Memory B cell (primary cell): Measurements from ENCODE around the gene ADCY6.

Experiments
- ATAC-seq: fragments of 150-1000 bp; cut with Tn5 transposase; 2 replicates; pipeline ENCODE4 v1.10.0; 2021; ENCODE audit warnings: low read depth, mild to moderate bottlenecking, moderate library complexity
- DNase-seq, 2 donors: peaks; one replicate each; pipeline ENCODE4 v3.0.0; 2022; ENCODE audit warnings: low spot score in 2 of 2
- H3K27ac Mint-ChIP-seq: one replicate; pipeline ENCODE4 v1.8.0; 2022; ENCODE audit warnings: mild to moderate bottlenecking, moderate library complexity, mixed read lengths
- H3K27me3 Mint-ChIP-seq: one replicate; pipeline ENCODE4 v1.8.0; 2022; ENCODE audit warnings: mixed read lengths
- H3K36me3 Mint-ChIP-seq: one replicate; pipeline ENCODE4 v1.8.0; 2022; ENCODE audit warnings: mild to moderate bottlenecking, mixed read lengths
- H3K4me1 Mint-ChIP-seq: one replicate; pipeline ENCODE4 v1.8.0; 2022; ENCODE audit warnings: mixed read lengths
- H3K4me3 Mint-ChIP-seq: one replicate; pipeline ENCODE4 v1.8.0; 2022; ENCODE audit warnings: mild to moderate bottlenecking, moderate library complexity, mixed read lengths
- H3K9me3 Mint-ChIP-seq: one replicate; pipeline ENCODE4 v1.8.0; 2022; ENCODE audit warnings: mixed read lengths

The ADCY6 gene

DNA sequence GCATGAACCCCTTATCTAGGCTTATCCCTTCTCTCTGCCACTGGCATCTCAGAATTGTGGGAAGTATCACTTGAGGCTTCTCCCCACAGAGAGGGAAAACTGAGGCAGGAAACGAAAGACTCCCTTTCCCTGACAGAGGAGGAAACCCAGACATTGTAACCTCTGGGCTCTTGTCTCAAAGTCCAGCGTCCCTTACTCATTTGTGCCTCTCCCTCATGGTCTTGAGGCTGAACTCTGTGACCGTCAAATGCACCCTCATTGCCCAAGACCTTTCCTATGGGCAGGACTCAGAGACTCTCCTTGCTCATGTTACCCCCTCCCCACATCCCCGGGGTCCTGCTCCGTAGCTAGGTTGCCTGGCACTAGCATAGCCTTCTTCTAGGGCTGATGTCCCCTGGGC, 33.2 kb upstream of the ADCY6 start:
- H3K36me3 Mint-ChIP-seq: no peaks in the 10 kb centered on the region
- peaks cover 17% of the 10 kb centered on the region for H3K4me1 Mint-ChIP-seq
- H3K27ac Mint-ChIP-seq: no peak overlapping the region

DNA sequence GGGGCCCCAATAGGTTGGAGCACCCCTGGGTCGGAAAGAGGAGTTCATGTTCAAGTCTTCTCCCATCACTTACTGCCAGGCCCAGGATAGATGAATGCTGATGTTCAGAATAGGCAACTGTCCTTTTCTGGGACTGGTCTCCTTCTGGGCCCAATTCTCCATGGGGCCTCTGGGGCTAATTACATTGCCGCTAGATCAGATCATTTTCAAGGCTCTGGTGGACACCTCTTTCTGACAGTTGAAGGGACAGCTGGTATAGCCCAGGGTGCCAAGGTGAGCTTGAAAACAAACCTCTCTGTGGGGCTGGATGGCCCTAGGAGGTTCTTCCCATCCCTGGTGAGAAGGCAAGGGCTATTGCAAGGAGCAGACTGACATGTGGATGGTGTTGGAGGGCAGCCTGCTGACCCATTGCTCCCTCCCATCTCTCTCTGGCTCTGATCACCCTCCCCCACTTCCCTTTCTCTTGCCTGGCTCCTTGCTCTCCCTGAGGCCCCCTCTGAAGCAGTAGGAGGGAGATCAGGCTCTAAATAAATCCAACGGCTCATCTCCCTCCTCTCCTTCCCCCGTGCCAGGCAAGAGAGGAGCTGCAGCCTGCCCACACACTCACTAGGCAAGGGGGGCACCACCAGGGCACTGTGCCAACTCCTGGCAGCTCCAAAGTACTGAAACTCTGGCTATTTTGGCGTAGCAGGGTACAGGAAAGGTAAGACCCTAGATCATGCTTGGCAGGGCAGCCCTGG, 31.3 kb upstream of the ADCY6 start:
- H3K27me3 Mint-ChIP-seq: peaks cover 10% of the 10 kb centered on the region
- ATAC-seq (no peak), DNase-seq (no peak)
- H3K9me3 Mint-ChIP-seq: no peaks in the 10 kb centered on the region
- no peaks in the 10 kb centered on the region for H3K36me3 Mint-ChIP-seq
- H3K4me3 Mint-ChIP-seq: peak overlapping the region; percentile 62
- H3K4me1 Mint-ChIP-seq: peaks cover 26% of the 10 kb centered on the region
- no peak overlapping the region for H3K27ac Mint-ChIP-seq

More for the DNA sequence above, 33.2 kb upstream of the ADCY6 start:
- Mint-ChIP-seq H3K4me3 (no peak overlapping the region), H3K9me3 (no peaks in the 10 kb centered on the region), H3K27me3 (peaks cover 2% of the 10 kb centered on the region)
- DNase-seq: no peak
- no peak for ATAC-seq

GRCh38 chr12:48818831-48819590, 30.1 kb upstream of the ADCY6 start:
- Mint-ChIP-seq H3K27ac (no peak overlapping the region), H3K4me1 (peaks cover 26% of the 10 kb centered on the region), H3K9me3 (no peaks in the 10 kb centered on the region), H3K27me3 (peaks cover 12% of the 10 kb centered on the region), H3K36me3 (no peaks in the 10 kb centered on the region), H3K4me3 (peak overlapping the region; percentile 91)
- ATAC-seq: no peak
- no peak for DNase-seq

DNA sequence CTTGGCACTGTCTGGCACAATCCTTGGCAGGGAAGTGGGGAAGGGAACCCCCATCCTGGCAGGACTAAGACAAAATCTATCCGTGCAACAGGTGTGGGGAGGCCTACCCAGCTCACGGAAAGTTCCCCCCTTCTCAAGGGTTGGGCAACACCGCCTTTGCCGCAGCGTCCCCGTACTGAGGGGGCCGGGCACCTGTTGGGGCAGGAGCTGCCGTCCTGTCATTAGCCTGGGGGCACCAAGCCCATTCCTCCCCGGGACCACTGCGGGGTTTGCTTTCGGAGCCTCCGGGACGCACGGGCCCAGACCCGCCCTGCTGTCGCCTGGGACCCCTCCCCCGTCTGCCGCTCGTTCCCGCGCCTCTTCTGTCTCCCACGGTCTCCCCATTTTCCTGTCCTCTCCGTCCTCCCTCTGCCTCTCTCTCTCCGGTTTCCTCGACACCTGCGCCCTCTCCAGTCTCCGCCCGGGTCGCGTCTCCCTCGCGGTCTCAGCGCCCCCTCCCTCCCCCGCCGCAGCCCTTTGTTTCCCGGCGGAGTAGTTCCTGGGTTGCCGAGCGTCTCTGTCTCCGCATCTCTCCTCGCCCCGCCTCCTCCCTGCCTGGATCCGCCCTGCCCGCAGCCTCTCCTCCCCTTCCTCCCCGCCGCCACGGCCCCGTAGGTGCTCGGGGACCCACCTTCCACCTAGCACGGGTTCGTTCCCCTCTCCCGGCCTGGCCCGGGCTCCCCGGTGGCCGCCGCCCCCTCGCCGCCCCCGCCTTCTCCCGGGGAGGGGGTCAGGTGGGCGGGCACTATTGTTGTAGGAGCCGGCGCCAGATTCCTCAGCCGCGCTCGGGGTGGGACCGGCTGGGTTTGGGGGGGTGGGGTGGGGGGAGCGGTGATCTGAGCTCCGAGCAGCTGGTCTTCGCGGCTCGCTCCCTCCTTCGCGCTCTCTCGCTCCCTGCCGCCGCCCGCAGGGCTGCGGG, 29.3 kb upstream of the ADCY6 start, which contains the start of gene CACNB3:
Gene CACNB3, plus strand, starts transcription at position 624 of the 958 bp plus-strand sequence. CDS start 434 bp downstream, outside the sequence.
- peaks cover 30% of the 10 kb centered on the region for H3K4me1 Mint-ChIP-seq

DNA sequence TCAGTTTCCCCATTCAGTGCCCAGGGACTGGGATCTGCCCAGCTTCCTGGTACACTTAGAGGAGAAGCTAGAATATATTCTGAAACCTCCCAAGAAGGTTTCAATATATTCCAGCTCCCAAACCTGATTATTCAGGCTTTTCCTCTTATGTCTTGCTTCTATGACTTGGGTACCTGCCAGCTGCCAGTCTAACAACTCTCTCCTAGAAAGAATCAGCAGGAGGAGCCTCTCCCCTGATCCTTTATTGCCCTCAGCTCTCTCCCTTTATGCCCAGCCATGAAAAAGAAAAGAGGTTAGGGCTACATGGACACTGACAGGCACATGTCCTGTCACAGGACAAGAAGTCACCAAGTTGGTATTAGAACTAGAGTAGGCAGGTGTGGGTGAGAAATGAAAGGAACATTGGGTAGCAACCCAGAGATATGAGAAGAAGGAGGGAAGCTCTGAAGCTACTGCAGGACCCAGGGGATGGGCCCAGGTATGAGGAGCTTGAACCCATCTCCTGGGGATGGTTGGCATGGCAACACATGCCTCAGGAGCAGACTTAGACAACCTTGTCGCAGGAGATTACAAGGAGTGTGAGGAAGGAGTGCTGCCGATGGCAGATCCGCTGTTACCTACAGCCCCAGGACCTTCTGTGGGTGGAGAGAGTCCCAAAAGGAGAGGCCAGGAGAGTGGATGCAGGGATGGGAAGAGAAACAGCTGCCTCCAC, 27.4 kb upstream of the ADCY6 start:
- Mint-ChIP-seq H3K36me3 (no peaks in the 10 kb centered on the region), H3K4me3 (peak overlapping the region; percentile 63), H3K27ac (no peak overlapping the region), H3K4me1 (peaks cover 30% of the 10 kb centered on the region), H3K27me3 (peaks cover 12% of the 10 kb centered on the region), H3K9me3 (no peaks in the 10 kb centered on the region)
- DNase-seq (no peak), ATAC-seq (no peak)

More for the DNA sequence above, 29.3 kb upstream of the ADCY6 start, which contains the start of gene CACNB3:
- peaks cover 12% of the 10 kb centered on the region for H3K27me3 Mint-ChIP-seq
- peak within 1 kb of the TSS; percentile 91 for H3K4me3 Mint-ChIP-seq
- no peaks in the 10 kb centered on the region for H3K36me3 Mint-ChIP-seq
- DNase-seq (peak; percentile 38 to 62), ATAC-seq (peak; percentile 59)
- H3K27ac Mint-ChIP-seq: no peak within 1 kb of the TSS
- no peaks in the 10 kb centered on the region for H3K9me3 Mint-ChIP-seq

DNA sequence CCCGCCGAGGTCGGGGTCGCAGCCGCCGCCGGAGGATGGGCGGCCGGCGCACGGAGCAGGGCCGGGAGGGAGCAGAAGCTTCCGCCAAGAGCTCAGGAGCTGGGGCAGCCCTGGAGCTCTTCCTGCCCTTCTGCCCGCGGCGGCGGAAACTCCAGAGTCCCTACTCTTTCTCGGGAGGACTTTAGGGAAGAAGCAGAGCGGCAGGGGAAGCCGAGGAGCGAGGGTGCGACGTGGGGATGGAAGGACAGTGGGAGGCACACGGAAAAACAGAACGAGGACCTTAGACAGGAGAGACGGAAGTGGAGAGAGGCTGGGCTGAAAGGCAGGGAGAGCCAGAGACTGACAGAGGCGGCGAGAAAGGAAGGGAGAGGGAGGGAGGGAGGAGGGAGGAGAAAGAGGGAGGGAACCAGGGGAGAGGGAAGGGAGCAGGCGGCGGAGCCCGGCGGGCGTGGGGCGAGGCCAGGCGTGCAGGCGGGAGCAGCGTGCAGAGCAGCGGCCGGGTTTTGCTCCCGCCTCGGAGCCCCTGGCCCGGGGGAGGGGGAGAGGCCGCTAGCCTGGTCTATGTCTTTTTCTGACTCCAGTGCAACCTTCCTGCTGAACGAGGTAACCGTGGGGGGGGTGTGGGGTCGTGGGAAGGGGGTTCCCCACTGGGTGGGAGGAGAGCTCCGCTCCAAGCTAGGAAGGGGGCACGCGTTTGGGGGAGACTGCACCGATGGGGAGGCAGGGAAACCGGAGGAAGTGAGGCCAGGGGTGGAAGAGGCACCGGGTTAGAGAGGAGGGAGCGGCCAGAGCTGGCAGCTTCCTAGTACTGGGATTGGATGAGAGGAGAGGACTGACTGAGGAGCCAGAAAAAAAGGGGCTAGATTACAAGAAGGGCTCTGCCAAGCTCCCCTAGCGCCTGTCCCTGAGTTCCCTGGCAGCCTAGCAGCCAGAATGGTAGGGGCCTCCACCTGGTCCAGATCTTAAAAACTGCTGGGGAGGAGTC, 26.5 kb upstream of the ADCY6 start:
- Mint-ChIP-seq H3K9me3 (no peaks in the 10 kb centered on the region), H3K4me3 (peak overlapping the region; percentile 94), H3K27ac (peak overlapping the region; percentile 54), H3K36me3 (no peaks in the 10 kb centered on the region), H3K27me3 (peaks cover 12% of the 10 kb centered on the region), H3K4me1 (peaks cover 30% of the 10 kb centered on the region)
- ATAC-seq (peak; percentile 17), DNase-seq (no peak)

DNA sequence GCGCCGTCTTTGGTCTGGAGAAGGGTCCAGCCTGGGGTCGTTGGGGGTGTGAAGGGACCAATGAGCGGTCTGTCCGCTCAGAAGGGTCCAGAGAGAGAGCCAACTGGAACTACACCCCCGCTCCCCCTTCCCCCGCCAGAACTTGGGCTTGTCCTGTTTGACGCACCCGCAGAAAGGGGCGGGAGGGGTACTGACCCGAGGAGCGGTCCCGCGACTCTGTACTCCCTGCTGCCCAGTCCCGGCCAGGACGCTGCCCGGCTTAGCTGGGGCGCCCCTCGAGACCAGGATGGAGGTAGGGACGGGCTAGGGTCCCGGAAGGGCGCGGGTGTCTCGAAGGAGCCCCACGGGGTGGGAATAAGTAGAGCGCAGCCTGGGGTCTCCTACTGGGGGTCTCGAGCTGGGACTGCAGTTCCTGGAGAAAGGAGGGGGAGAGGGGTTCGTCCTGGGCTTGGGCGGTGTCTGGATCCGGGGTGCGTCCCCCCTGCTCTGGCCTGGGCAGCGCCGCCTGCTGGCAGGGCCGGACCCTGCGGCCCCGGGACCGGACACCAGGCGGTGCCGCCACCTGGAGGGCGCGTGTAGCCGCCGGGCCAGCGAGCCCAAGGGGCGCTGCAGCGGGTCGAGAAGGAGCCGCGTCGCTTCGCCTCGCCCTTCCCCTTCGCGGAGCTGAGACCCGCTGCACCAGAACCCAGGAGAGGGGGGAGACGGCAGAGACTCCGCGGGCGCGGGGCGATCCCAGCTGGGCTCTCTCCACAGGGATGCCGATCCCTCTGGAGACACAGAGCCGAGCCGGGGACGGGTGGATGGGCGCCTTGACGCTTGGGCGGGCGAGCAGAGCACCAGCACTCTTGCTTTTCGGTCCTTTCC, 25.6 kb upstream of the ADCY6 start:
- Mint-ChIP-seq H3K27me3 (peaks cover 12% of the 10 kb centered on the region), H3K9me3 (no peaks in the 10 kb centered on the region), H3K27ac (peak overlapping the region; percentile 54), H3K36me3 (no peaks in the 10 kb centered on the region), H3K4me3 (peak overlapping the region; percentile 94), H3K4me1 (peaks cover 30% of the 10 kb centered on the region)
- peak; percentile 82 to 94 for DNase-seq
- peak; percentile 80 for ATAC-seq

GRCh38 chr12:48813465-48814261, 24.8 kb upstream of the ADCY6 start:
- Mint-ChIP-seq H3K27ac (no peak overlapping the region), H3K4me1 (peaks cover 25% of the 10 kb centered on the region), H3K4me3 (peak overlapping the region; percentile 94), H3K36me3 (no peaks in the 10 kb centered on the region), H3K9me3 (no peaks in the 10 kb centered on the region), H3K27me3 (peaks cover 12% of the 10 kb centered on the region)
- DNase-seq (no peak), ATAC-seq (no peak)

DNA sequence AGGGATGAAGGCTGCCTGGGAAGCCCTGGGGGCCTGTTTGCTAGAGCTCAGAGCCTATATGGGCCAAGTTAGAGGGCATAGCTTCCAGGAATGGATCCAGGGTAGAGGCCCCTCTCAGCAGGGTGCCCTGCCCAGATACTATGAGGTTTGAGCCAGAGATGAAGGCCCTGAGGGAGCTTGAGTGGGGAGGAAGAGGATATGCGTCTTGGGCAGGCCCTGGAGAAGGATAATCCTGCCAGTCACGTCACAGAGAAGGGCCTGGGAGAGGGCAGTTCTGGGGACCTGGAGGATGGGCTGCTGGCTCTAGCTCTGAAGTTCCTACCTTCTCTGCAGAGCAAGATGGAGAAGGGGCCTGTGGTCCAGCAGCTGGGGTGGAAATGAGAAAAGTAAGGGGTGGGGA, 23.5 kb upstream of the ADCY6 start:
- peak overlapping the region; percentile 27 for H3K4me3 Mint-ChIP-seq
- ATAC-seq: no peak
- no peaks in the 10 kb centered on the region for H3K36me3 Mint-ChIP-seq
- H3K9me3 Mint-ChIP-seq: no peaks in the 10 kb centered on the region
- peaks cover 18% of the 10 kb centered on the region for H3K4me1 Mint-ChIP-seq
- no peak overlapping the region for H3K27ac Mint-ChIP-seq
- DNase-seq: no peak
- peaks cover 12% of the 10 kb centered on the region for H3K27me3 Mint-ChIP-seq

- no peak for DNase-seq
- no peaks in the 10 kb centered on the region for H3K9me3 Mint-ChIP-seq
- H3K4me3 Mint-ChIP-seq: no peak overlapping the region
- ATAC-seq: no peak
- peaks cover 17% of the 10 kb centered on the region for H3K4me1 Mint-ChIP-seq
- peaks cover 7% of the 10 kb centered on the region for H3K27me3 Mint-ChIP-seq
- no peak overlapping the region for H3K27ac Mint-ChIP-seq
- H3K36me3 Mint-ChIP-seq: no peaks in the 10 kb centered on the region
Measured at GRCh38 chr12:48811437-48812090, 22.7 kb upstream of the ADCY6 start.
